Islet of Langerhans (tissue), 1 donor: ENCODE data around the gene CTSG.
"Not testable (repeated sequence)": the region's sequence is repeated elsewhere in the genome, so short reads cannot be mapped to it uniquely, and the experiment has no call there.

Source experiments
- FAIRE-seq: peaks from one replicate; lab custom pipeline; 2011; peaks lifted over from hg19 to GRCh38; lab: Jason Lieb, UNC

CTSG gene

DNA sequence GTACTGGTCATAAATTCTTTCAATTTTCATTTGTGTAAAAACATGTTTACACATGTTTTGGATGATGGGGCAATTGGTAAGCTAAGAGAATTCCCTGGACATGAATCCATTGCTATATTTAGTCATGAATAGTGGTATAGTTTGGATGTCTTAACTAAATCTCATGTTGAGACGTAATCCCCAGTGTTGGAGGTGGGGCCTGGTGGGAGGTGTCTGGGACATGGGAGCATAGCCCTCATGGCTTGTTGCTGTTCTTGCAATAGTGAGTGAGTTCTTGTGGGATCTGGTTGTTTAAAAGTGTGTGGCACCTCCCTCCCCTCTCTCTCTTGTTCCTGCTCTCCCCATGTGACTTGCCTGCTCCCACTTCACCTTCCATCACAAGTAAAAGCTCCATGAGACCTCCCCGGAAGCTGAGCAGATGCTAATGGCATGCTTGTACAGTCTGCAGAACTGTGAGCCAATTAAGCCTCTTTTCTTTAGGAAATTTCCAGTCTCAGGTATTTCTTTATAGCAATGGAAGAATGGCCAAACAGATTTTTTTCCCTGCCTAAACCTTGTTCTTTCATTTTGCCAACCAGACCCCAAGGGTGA, 33.6 kb downstream of the CTSG start:
- no peak for FAIRE-seq

DNA sequence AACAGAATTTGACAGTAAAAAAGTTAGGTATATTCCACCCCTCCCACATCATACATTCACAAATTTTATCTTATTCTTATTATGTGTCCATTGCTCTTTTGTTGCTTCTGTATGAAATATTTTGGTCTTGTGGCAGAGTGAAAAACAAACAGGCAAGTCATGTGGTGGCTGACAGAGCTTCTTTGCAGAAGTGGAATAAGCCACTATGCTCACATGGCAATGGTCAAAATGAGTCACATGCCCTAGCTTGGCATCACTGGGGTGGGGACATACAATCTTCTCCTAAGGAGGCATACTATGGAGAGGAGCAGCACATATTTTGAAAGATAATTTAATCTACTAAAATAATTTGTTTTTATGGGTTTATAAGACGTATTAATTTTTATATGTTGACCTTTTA, 40.3 kb downstream of the CTSG start:
- FAIRE-seq, result no peak

DNA sequence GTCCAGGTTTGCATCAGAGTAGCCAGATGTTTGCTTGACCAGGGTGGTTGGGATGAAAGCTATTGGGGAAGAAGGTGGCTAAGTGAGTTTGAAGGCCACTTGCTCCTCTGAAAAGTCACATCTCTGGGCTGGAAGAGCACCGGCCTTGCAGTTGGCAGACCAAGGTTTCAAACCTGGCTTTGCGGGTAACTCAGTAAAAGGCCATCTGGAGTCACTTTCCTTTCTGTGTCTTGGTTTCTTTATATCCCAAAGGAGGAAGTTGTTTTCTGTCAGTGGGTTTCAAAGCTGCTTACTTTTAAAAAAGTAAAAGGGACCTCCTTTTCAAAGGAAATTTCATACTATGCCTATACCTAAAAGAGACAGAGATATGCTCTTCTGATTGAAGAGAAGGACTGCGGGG, 41.8 kb downstream of the CTSG start:
- no peak for FAIRE-seq

DNA sequence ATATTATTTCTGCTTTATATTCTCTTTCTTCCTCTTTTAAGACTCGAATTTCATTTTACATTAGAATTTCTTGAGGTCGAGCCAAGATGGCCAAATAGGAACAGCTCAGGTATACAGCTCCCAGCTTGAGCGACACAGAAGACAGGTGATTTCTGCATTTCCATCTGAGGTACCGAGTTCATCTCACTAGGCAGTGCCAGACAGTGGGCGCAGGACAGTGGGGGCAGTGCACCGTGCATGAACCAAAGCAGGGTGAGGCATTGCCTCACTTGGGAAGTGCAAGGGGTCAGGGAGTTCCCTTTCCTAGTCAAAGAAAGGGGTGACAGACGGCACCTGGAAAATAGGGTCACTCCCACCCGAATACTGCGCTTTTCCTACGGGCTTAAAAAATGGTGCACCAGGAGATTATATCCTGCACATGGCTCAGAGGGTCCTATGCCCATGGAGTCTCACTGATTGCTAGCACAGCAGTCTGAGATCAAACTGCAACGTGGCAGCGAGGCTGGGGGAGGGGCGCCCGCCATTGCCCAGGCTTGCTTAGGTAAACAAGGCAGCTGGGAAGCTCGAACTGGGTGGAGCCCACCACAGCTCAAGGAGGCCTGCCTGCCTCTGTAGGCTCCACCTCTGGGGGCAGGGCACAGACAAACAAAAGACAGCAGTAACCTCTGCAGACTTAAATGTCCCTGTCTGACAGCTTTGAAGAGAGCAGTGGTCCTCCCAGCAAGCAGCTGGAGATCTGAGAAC, 50.0 kb downstream of the CTSG start:
- not testable (repeated sequence) for FAIRE-seq
